Astrocyte of the hippocampus (primary cell): ENCODE results near the gene STX18.
"Not testable (repeated sequence)": the region's sequence is repeated elsewhere in the genome, so short reads cannot be mapped to it uniquely, and the experiment has no call there.

ENCODE experiments used
- DNase-seq: peaks from one replicate; pipeline ENCODE4 v3.0.0; 2011; ENCODE audit warnings: low read depth, low spot score

The STX18 gene

GRCh38 chr4:4510641-4511040 lies 31.2 kb downstream of the STX18 start:
- not testable (repeated sequence) for DNase-seq

- no peak for DNase-seq
Observed at GRCh38 chr4:4509521-4509920, 32.3 kb downstream of the STX18 start.

GRCh38 chr4:4507923-4508322 lies 33.9 kb downstream of the STX18 start:
- DNase-seq, result no peak

DNA sequence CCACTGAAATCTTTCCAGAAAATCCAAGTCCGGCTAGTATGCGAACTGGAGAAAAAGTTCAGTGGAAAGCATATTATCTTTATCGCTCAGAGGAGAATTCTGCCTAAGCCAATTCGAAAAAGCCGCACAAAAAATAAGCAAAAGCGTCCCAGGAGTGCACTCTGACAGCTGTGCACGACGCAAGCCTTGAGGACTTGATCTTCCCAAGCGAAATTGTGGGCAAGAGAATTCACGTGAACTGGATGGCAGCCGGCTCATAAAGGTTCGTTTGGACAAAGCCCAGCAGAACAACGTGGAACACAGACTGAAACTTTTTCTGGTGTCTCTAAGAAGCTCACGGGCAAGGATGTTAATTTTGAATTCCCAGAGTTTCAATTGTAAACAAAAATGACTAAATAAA lies 34.4 kb downstream of the STX18 start:
- no peak for DNase-seq

GRCh38 chr4:4506961-4507360 lies 34.9 kb downstream of the STX18 start:
- DNase-seq, result no peak

DNA sequence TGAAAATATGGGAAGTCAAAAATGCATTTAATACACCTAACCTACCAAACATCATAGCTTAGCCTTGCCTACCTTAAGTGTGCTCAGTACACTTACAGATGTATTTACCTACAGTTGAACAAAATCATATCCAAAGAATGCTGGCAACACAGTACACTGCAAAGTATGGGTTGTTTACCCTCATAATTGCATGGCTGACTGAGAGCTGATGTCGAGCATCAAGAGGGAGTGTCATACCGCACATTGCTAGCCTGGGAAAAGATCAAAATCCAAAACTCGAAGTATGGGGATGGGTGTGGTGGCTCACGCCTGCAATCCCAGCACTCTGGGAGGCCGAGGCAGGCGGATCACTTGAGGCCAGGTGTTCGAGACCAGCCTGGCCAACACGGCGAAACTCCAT lies 36.6 kb downstream of the STX18 start:
- DNase-seq, result not testable (repeated sequence)

GRCh38 chr4:4504783-4505182 lies 37.1 kb downstream of the STX18 start:
- DNase-seq, result no peak

DNA sequence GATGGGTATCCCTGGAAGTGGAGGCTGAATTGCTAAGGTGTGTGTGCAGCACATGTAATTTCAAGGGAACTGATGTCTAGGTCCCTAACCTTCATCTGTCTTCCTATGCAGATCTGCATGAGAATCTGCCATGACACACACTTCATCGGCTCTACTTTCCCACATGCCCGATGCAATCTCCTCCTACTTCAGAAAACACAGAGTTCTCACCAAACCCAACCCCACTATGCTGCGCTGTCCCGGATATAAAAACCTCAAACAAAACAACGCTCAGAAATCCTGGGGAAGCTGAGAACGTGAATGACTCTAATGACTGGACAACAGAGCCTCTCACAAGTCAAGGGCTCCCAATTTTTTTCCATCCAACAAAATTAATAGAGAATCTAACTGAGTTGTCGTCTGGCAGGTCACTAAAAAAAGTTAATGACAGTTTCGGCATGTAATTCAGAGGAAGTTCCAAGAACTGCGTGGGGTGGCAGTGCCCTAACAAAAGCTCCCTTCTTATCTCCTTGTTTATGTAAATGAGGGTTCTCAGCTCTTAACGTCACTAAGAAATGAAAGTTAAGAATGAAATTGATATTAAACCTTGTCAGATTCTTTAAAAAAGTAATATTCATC lies 39.0 kb downstream of the STX18 start:
- DNase-seq, result peak; percentile 70

- DNase-seq, result no peak
Observed at GRCh38 chr4:4501679-4502078, 40.2 kb downstream of the STX18 start.

GRCh38 chr4:4499438-4500123 lies 42.3 kb downstream of the STX18 start:
- no peak for DNase-seq

GRCh38 chr4:4496592-4497372 lies 45.1 kb downstream of the STX18 start:
- DNase-seq, result no peak

DNA sequence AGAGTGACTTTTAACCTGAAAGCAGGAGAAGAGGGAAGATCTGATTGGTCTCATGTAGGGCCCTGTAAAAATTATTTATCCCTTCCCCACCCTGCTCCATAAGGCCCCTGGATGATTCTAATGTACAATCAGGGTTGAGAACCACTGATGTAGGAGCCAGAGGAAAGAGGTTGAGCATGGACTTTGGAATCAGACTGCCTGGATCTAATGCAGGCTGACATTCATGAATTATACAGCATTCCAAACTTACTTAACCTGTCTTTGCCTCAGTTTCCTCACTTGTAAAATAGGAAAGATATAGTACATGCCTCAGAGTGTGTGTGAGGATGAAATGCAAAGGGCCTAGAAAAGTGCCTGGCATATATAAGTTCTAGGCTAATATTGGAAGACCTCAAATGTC lies 47.0 kb downstream of the STX18 start:
- no peak for DNase-seq

DNA sequence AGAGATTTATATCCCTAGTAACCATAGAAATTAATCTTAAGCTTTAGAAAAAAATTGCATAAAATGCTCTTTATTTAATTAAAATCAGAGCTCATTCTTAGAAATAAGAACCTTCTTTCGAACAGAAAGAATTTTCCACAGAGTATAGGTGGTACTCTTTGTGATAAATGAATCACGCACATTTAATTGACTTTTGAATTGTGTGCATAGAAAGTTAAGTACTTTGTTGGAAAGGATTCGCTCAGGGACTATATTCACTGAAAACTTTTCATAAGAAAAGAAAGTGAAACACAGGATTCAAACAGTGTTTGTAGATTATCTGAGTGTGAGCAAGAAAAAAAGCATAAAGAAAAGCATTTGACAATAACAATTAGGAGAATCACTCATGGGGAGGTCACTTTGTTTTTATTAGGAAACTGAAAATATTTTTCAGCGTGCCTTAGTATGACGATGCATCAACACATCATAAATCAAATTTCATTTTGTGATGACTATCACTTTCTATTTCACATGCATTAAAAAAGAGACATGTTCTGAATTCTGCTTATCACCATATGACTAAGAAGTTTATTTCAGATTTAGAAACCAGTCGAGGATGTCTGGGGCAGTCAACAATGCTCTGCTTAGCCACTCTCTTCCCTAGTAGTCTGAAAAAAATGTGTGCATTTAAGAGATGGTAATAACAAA lies 49.5 kb downstream of the STX18 start:
- no peak for DNase-seq

- no peak for DNase-seq
Observed at GRCh38 chr4:4491396-4491893, 50.4 kb downstream of the STX18 start.

DNA sequence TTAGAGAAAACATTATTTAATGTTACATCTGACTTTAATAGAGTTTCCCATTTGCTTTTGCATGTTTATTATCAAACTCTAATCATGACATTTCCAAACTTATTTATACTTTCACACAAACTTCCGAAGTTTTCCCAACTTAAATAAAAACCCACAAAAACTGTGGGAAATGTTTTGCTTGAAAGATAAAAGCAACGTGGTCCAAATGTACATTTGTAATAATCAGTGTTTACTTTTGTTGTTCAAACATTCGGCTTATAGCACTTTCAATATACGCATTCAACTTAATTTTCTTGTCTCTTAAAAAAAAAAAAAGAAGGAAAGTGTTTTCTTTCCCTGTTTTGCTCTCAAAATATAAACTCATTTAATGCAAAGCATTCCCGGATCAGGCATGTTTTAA lies 51.0 kb downstream of the STX18 start:
- no peak for DNase-seq

DNA sequence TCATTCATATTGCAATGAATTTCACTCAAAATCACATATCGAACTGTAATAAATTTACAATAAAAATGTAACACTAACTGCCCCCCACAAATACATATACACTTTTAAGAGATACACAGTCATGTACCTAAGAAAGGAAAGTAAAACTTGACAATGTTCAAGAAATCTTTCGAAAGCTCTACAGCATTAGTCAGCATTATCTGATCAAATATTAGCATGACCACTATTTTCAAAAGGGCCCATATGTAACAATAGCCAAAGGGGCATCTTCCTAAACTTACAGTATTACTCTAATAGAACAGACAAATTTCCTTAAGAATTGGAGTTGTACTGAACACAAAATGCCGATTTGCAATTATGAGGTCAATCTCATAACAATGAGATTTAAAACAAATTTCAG lies 51.8 kb downstream of the STX18 start:
- DNase-seq, result no peak

DNA sequence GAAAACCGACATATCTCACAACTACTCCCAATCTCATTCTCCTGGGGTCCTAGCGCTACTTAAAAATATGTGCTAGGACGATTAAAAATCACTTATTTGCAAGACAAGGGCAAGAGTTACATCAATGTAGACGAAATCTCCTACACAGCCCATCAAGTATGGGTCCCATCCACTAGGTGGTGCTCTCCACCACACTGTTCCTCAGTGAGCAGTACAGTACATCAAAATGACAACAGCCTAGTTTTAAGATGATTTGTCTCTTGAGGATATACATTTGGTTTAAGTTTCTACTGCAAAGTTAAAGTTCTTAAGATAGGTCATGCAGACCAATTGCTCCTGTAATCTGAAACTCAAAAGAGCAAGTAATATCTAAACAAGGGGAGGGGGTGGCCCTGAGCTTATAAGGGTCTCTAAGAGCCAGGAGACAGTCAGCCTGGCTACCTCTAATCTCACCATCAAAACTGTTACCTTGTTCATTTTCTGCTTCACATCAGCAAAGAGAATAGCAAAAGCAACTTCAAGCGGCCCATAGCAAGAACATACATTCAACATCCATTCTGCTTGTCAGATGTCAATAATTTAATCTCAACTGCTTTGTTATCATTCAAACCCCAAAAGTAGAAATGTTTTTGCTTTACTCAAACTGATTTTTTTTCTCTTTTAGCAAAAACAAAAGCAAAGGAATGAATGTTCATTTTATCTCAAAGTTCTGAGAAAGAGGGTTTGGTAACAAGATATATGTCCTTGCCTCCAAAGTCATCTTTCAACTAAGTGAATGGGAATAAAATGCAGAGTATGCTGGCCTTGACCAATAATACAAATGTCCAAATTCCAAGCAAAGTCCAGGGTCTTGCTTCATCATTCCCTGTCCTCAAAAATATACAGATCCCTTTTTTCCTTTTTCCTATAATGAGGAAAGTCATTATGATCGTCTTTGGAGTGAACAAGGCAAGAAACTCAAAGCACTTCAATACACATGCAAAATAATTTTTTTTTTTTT lies 53.1 kb downstream of the STX18 start:
- DNase-seq, result peak; percentile 87

DNA sequence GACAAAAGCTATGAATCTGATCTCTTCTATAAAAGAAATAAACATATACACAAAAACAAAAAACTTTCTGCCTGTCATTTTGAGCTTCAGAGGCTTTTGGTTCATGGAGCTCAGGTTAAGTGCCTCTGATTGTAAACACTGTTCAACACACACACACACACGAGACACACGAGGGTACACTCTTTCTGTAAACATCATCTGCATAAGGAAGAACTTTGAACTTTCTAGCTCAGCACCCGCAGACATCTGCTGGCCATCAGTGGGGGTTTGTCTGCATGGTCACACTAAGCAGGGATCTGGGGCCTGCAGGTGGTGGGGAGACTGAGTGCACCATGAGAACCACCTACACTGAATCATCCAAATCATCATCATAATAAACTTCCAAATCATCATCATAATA lies 54.9 kb downstream of the STX18 start:
- DNase-seq, result no peak

DNA sequence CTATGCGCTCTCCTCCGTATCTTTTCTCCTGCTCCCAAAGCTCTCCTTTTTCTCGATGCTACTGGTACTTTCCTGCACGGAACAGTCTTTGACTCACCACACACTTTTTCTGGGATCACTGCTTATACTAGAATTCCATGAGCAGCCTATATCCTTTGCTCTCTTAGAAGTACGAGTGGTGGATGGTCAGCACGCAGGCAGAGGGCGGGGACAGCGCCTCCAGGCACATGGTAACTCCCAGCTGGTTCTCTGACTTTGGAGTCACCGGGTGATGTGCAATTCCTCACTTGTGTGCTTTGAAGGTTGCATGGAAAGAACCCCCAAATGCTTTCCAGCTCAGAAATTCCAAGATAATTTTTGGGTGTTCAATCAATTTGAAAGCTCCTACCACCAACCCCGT lies 56.0 kb downstream of the STX18 start:
- DNase-seq, result no peak

GRCh38 chr4:4481399-4481994 lies 60.4 kb downstream of the STX18 start:
- peak; percentile 83 for DNase-seq
